HepG2 (cell line): ENCODE data around the gene A3GALT2. TPM values are rescaled to one million over a fixed set of nuclear protein-coding genes. Genes with fewer than 3 reads are reported as not detected.

Experiments used
- SAP130 ChIP-seq: IDR thresholded peaks from 2 replicates; pipeline ENCODE4 v1.6.1; 2016; ENCODE audit warnings: low read depth
- ZNF7 ChIP-seq: IDR thresholded peaks from 2 replicates; pipeline ENCODE4 v1.6.1; 2016; ENCODE audit warnings: missing biosample characterization, missing genetic modification reagents
- ZSCAN31 ChIP-seq: sonication (generic); formaldehyde crosslinking; IDR thresholded peaks from 2 replicates; pipeline ENCODE4 v1.5.0; 2020; ENCODE audit warnings: low read depth, mild to moderate bottlenecking, missing genetic modification reagents
- polyA plus RNA-seq, 8 experiments: library from polyadenylated mRNA; depleted of rRNA in 3 of 8; stranded (reverse) in 7 of 8; unstranded in 1 of 8; fragments of >200 nt; fragmentation: Illumina TruSeq in 4 of 8; extraction: Trizol in 4 of 8; gene quantifications; 2 replicates each; pipeline versions ENCODE4 v1.2.1 to v1.2.3, GENCODE V29; 2011 to 2016; ENCODE audit warnings: low read depth in 4 of 8, missing spikeins in 1 of 8, mixed read lengths in 1 of 8; ENCODE audit not compliant: insufficient read depth in 1 of 8
- total RNA-seq, 5 experiments: library from RNA; depleted of rRNA; stranded (reverse); fragments of >200 nt; fragmentation: Illumina TruSeq; extraction: Trizol; gene quantifications; 2 replicates each; pipeline ENCODE4 v1.2.3, GENCODE V29; 2016; ENCODE audit warnings: low read depth in 1 of 5
- TF ChIP-seq, protein P1 (sequence below), 2 experiments: fragments of 450-650 bp in 1 of 2; sonication (generic) in 1 of 2; formaldehyde crosslinking in 1 of 2; IDR thresholded peaks; 2 replicates each; pipeline versions ENCODE4 v1.6.1 to v1.8.0; 2016 to 2022; ENCODE audit warnings: antibody characterized with exemption in 1 of 2, mild to moderate bottlenecking in 1 of 2, missing genetic modification reagents in 1 of 2

A3GALT2 gene
- total and polyA plus RNA-seq, 2 of the 13 experiments (the other 11 are each of a cell fraction or from before 2014, with no cell fraction given), result not detected

DNA sequence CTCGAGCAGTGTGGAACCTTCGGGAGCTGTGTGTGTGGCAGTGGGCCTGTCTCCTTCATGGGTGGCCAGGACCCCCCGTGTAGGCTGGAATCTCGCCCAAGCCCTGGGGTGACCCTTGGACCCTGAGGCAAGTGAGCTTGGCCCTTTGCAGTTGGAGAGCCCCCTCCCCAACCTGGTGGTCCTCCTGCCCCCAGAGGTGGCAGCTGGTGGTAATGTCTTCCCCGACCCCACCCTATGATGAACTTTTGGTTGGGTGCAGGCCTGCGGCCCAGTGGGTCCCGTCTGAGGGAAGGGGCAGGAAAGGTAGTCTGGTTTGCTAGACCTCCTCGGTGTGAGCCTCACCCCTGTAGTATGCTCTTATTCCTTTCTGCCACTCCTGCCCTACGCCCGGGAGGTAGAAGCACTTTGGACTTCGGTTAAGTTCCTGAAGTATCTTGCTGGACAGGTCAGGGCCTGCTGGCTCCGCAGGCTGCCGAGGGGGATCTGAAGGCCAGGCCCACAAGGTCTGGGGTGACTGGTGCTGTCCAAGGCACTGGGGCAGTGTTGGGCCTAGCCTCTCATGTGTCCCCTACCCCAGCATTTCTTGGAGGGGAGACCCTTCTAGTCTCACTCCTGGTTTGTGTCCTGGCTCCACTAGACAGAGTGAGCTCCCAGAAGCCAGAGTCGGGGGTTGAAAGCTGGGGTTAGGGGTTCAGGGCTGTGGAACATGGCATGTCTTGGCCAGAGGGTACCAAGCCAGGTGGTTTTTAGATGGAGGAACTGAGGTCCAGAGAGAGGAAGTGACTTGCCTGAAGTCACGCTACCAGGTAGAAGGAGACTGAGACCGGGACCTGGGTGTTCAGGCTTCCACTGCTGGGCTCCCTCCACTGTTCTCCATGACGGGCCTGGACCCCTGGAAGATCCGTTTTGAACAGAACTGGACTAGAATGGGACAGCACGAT, 62.9 kb downstream of the A3GALT2 start (continued):
- TF ChIP-seq, protein P1, sequence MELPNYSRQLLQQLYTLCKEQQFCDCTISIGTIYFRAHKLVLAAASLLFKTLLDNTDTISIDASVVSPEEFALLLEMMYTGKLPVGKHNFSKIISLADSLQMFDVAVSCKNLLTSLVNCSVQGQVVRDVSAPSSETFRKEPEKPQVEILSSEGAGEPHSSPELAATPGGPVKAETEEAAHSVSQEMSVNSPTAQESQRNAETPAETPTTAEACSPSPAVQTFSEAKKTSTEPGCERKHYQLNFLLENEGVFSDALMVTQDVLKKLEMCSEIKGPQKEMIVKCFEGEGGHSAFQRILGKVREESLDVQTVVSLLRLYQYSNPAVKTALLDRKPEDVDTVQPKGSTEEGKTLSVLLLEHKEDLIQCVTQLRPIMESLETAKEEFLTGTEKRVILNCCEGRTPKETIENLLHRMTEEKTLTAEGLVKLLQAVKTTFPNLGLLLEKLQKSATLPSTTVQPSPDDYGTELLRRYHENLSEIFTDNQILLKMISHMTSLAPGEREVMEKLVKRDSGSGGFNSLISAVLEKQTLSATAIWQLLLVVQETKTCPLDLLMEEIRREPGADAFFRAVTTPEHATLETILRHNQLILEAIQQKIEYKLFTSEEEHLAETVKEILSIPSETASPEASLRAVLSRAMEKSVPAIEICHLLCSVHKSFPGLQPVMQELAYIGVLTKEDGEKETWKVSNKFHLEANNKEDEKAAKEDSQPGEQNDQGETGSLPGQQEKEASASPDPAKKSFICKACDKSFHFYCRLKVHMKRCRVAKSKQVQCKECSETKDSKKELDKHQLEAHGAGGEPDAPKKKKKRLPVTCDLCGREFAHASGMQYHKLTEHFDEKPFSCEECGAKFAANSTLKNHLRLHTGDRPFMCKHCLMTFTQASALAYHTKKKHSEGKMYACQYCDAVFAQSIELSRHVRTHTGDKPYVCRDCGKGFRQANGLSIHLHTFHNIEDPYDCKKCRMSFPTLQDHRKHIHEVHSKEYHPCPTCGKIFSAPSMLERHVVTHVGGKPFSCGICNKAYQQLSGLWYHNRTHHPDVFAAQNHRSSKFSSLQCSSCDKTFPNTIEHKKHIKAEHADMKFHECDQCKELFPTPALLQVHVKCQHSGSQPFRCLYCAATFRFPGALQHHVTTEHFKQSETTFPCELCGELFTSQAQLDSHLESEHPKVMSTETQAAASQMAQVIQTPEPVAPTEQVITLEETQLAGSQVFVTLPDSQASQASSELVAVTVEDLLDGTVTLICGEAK (IDR thresholded peaks at IDR 0.05), result no peak
- TF ChIP-seq, protein P1 (CRISPR knock-in tag; IDR thresholded peaks at IDR 0.05), result peak; percentile 48
- TF ChIP-seq ZNF7 (no peak), ZSCAN31 (0 out of 2 replicates have a peak, but pooled peaks have one; percentile 34), SAP130 (CRISPR knock-in tag) (peak; percentile 67)
